Cardiac muscle cell (in vitro differentiated cells and primary cell): ENCODE data around the gene PCNA. TPM values are rescaled to one million over a fixed set of nuclear protein-coding genes. Genes with fewer than 3 reads are reported as not detected.

Experiments used
- DNase-seq, 2 donors: peaks; one replicate each; pipeline versions ENCODE4 v3.0.0 to v3.0.0-alpha.2; 2010 to 2017; ENCODE audit warnings: low read depth in 1 of 2, low spot score in 1 of 2
- H3K27ac ChIP-seq: fragments of 200-600 bp; sonication (generic); 2 replicates; pipeline ENCODE4 v1.5.1; 2016
- H3K27me3 ChIP-seq: fragments of 200-600 bp; sonication (generic); 2 replicates; pipeline ENCODE4 v1.6.0; 2016; ENCODE audit warnings: control low read depth
- H3K36me3 ChIP-seq: fragments of 200-600 bp; sonication (generic); 2 replicates; pipeline ENCODE4 v1.5.1; 2016; ENCODE audit warnings: control low read depth
- H3K4me1 ChIP-seq: fragments of 200-600 bp; sonication (generic); 2 replicates; pipeline ENCODE4 v1.8.1; 2017; ENCODE audit warnings: low read depth, mild to moderate bottlenecking, mixed run types
- H3K4me3 ChIP-seq: fragments of 200-600 bp; sonication (generic); 2 replicates; pipeline ENCODE4 v1.5.1; 2016; ENCODE audit warnings: mild to moderate bottlenecking
- H3K9me3 ChIP-seq: fragments of 200-600 bp; sonication (generic); 2 replicates; pipeline ENCODE4 v1.5.1; 2017; ENCODE audit warnings: low read depth, mild to moderate bottlenecking, control low read depth
- CTCF ChIP-seq: IDR thresholded peaks from 2 replicates; pipeline ENCODE4 v1.5.1; 2012; ENCODE audit warnings: low read depth, mild to moderate bottlenecking, low read length
- polyA plus RNA-seq: library from polyadenylated mRNA; unstranded; fragments of >200 nt; fragmentation: Nextera tagmentation; extraction: Ambion mirVana; gene quantifications from 2 replicates; pipeline ENCODE4 v1.2.1, GENCODE V29; 2016
- total RNA-seq: library from RNA; depleted of rRNA; stranded (reverse); fragments of >200 nt; gene quantifications from 2 replicates; pipeline ENCODE4 v1.2.3, GENCODE V29; 2016

The PCNA gene
- total and polyA plus RNA-seq, 2 experiments from 2014 or later: 46.6 to 81.2 TPM

- DNase-seq: no peak
- Histone ChIP-seq H3K27me3 (no peaks in the 10 kb centered on the region), H3K4me3 (no peak overlapping the region), H3K9me3 (no peaks in the 10 kb centered on the region), H3K36me3 (no peaks in the 10 kb centered on the region), H3K4me1 (no peaks in the 10 kb centered on the region), H3K27ac (no peak overlapping the region)
- no peak for TF ChIP-seq CTCF
These were observed 33.4 kb upstream of the PCNA start for GRCh38 chr20:5153152-5153467.

- H3K27me3 ChIP-seq: no peaks in the 10 kb centered on the region
- H3K27ac ChIP-seq: no peak overlapping the region
- peak in 1 of 2 donors; percentile 36 for DNase-seq
These were observed 30.7 kb upstream of the PCNA start for GRCh38 chr20:5150226-5151076.

GRCh38 chr20:5149892-5150225, 30.1 kb upstream of the PCNA start:
- no peaks in the 10 kb centered on the region for H3K36me3 ChIP-seq
- no peak overlapping the region for H3K4me3 ChIP-seq
- H3K27ac ChIP-seq: no peak overlapping the region
- no peak for DNase-seq
- no peak for TF ChIP-seq CTCF
- no peaks in the 10 kb centered on the region for H3K27me3 ChIP-seq
- peaks cover 3% of the 10 kb centered on the region for H3K4me1 ChIP-seq
- H3K9me3 ChIP-seq: no peaks in the 10 kb centered on the region

More at GRCh38 chr20:5150226-5151076, 30.7 kb upstream of the PCNA start:
- H3K36me3 ChIP-seq: no peaks in the 10 kb centered on the region
- peaks cover 3% of the 10 kb centered on the region for H3K4me1 ChIP-seq
- H3K9me3 ChIP-seq: no peaks in the 10 kb centered on the region
- no peak for TF ChIP-seq CTCF
- no peak overlapping the region for H3K4me3 ChIP-seq

- TF ChIP-seq CTCF: no peak
- Histone ChIP-seq H3K4me1 (peaks cover 3% of the 10 kb centered on the region), H3K9me3 (no peaks in the 10 kb centered on the region), H3K27ac (no peak overlapping the region), H3K27me3 (no peaks in the 10 kb centered on the region), H3K36me3 (no peaks in the 10 kb centered on the region), H3K4me3 (no peak overlapping the region)
- no peak for DNase-seq
These were observed 28.8 kb upstream of the PCNA start for GRCh38 chr20:5148581-5148980.

GRCh38 chr20:5146871-5147592, 27.3 kb upstream of the PCNA start:
- H3K4me3 ChIP-seq: no peak overlapping the region
- peaks cover 3% of the 10 kb centered on the region for H3K4me1 ChIP-seq
- no peak overlapping the region for H3K27ac ChIP-seq
- no peaks in the 10 kb centered on the region for H3K27me3 ChIP-seq
- H3K36me3 ChIP-seq: no peaks in the 10 kb centered on the region
- no peaks in the 10 kb centered on the region for H3K9me3 ChIP-seq
- TF ChIP-seq CTCF: no peak
- no peak for DNase-seq
